RPMI8226 (cell line): ENCODE results near the gene PAK1IP1.
"Not testable (repeated sequence)": the region's sequence is repeated elsewhere in the genome, so short reads cannot be mapped to it uniquely, and the experiment has no call there.

Source experiments
- DNase-seq: peaks from one replicate; pipeline ENCODE4 v3.0.0-alpha.2; 2015

PAK1IP1 gene

GRCh38 chr6:10692965-10693538 is 1.7 kb upstream of the PAK1IP1 start:
- DNase-seq: no peak

GRCh38 chr6:10695086-10695657 is 400 bp downstream of the PAK1IP1 start:
- DNase-seq: no peak

GRCh38 chr6:10696655-10697054 is 1.9 kb downstream of the PAK1IP1 start:
- no peak for DNase-seq

GRCh38 chr6:10713962-10714361 is 19.2 kb downstream of the PAK1IP1 start:
- no peak for DNase-seq

- DNase-seq: peak; percentile 43
Observed at GRCh38 chr6:10719296-10719963, 24.7 kb downstream of the PAK1IP1 start.

GRCh38 chr6:10719964-10720264 is 25.1 kb downstream of the PAK1IP1 start:
- no peak for DNase-seq

GRCh38 chr6:10720265-10720959 is 25.6 kb downstream of the PAK1IP1 start:
- DNase-seq: peak; percentile 59

- DNase-seq: peak; percentile 39
Observed at GRCh38 chr6:10720960-10721849, 26.4 kb downstream of the PAK1IP1 start.

- DNase-seq: no peak
Observed at GRCh38 chr6:10721850-10722569, 27.2 kb downstream of the PAK1IP1 start.

- DNase-seq: no peak
Observed at GRCh38 chr6:10722570-10722819, 27.7 kb downstream of the PAK1IP1 start.

- peak; percentile 98 for DNase-seq
Observed at GRCh38 chr6:10722820-10723566, 28.2 kb downstream of the PAK1IP1 start, which contains the start of gene TMEM14C. TSS of gene TMEM14C (plus strand) at chr6:10723070. CDS start at chr6:10724614, 1,544 bp downstream.

GRCh38 chr6:10723567-10723881 is 28.8 kb downstream of the PAK1IP1 start:
- DNase-seq: no peak

GRCh38 chr6:10725044-10725443 is 30.3 kb downstream of the PAK1IP1 start:
- no peak for DNase-seq

GRCh38 chr6:10725716-10726115 is 30.9 kb downstream of the PAK1IP1 start:
- no peak for DNase-seq

GRCh38 chr6:10730254-10730653 is 35.5 kb downstream of the PAK1IP1 start:
- DNase-seq: no peak

GRCh38 chr6:10733151-10733715 is 38.5 kb downstream of the PAK1IP1 start:
- DNase-seq: no peak

GRCh38 chr6:10733863-10734262 is 39.1 kb downstream of the PAK1IP1 start:
- no peak for DNase-seq

GRCh38 chr6:10736731-10737130 is 42.0 kb downstream of the PAK1IP1 start:
- DNase-seq: no peak

- no peak for DNase-seq
Observed at GRCh38 chr6:10740061-10740460, 45.3 kb downstream of the PAK1IP1 start.

GRCh38 chr6:10741643-10742042 is 46.9 kb downstream of the PAK1IP1 start:
- not testable (repeated sequence) for DNase-seq

- DNase-seq: no peak
Observed at GRCh38 chr6:10742251-10742650, 47.5 kb downstream of the PAK1IP1 start.

- DNase-seq: no peak
Observed at GRCh38 chr6:10743515-10743914, 48.7 kb downstream of the PAK1IP1 start.
